Embryonic facial prominence (tissue), 1 donor: Measurements from ENCODE around the gene HADH.

Experiments
- DNase-seq: peaks from one replicate; pipeline ENCODE4 v3.0.0-alpha.2; 2016; ENCODE audit errors: extremely low spot score

Gene HADH

GRCh38 chr4:108058685-108059440 is 69.2 kb downstream of the HADH start:
- no peak for DNase-seq

- no peak for DNase-seq
Measured at GRCh38 chr4:108060164-108060563, 70.5 kb downstream of the HADH start.

- no peak for DNase-seq
Measured at GRCh38 chr4:108060686-108061321, 71.1 kb downstream of the HADH start.

GRCh38 chr4:108068442-108068841 is 78.8 kb downstream of the HADH start:
- DNase-seq = no peak

GRCh38 chr4:108070775-108071174 is 81.1 kb downstream of the HADH start:
- DNase-seq = no peak

- no peak for DNase-seq
Measured at GRCh38 chr4:108072300-108072699, 82.6 kb downstream of the HADH start.

GRCh38 chr4:108078024-108078733 is 88.5 kb downstream of the HADH start:
- DNase-seq = no peak

- no peak for DNase-seq
Measured at GRCh38 chr4:108080747-108081146, 91.1 kb downstream of the HADH start.

- DNase-seq = no peak
Measured at GRCh38 chr4:108081256-108081655, 91.6 kb downstream of the HADH start.
